ENCODE measurements around the gene TRIM31.
"Not testable (repeated sequence)": the region's sequence is repeated elsewhere in the genome, so short reads cannot be mapped to it uniquely, and the experiment has no call there.

Gene TRIM31

DNA sequence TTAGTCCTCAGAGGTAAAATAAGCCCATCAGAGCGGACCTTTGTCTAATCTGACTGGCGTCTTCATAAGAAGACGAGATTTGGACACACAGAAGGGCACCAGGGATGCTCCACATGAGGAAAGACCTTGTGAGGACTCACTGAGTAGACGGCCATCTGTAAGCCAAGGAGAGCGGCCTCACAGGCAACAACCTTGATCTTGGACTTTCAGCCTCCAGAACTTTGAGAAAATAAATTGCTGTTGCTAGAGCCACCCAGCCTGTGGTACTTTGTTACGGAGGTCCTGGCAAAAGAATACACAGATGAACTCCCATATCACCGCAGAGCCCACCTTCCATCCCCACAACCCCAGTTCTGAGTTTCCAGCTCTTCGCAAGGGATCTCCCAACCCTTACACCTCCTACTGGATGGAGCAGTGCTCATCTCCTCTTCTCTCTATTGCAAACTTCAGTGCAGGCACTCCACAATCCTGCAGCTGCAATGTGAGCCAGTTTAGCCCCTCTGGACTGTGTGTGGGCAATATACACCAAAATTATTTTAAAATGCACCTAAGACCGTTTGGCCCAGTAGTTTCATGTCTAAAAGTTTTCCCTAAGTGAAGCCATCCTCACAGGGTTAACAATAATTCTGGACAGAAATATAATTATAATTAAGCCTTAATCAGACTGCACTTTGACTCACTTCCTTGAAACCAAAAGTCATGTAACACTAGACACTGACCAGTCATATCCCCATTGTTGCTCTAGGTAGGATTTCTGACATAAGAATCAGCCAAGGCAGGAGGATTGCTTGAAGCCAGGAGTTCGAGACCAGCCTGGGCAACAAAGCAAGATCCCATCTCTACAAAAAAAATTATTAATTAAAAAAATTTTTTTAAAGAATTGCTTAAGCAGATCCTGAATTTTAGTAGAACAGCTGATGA lies 8.8 kb upstream of the TRIM31 start:
- TF ChIP-seq JUND (IDR thresholded peaks at IDR 0.05; ENCODE audit: low read depth) = no peak
- DNase-seq (ENCODE audit: low read depth in 1 of 2, low spot score in 1 of 2) = no peak
- in situ Hi-C loops (cut with HindIII; ENCODE audit: low pct_unique_long_range_greater_than_20kb, low sequenced_read_pairs) = no loop called here

DNA sequence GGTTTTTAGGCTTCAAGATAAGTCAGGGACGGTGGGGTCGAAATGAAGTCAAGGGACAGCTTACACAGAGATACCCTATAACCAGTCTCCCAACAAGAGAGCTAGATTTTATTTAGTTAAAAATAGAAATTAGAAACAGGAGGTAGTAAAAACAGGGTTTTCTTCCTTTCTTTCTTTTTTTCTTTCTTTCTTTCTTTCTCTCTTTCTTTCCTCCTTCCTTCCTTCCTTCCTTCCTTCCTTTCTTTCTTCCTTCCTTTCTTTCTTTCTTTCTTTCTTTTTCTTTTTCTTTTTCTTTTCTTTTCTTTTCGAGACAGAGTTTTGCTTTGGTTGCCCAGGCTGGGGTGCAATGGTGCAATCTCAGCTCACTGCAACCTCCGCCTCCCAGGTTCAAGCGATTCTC lies 5.8 kb upstream of the TRIM31 start:
- DNase-seq (ENCODE audit: low read depth in 1 of 2, low spot score in 1 of 2); in situ Hi-C loops (cut with HindIII; ENCODE audit: low pct_unique_long_range_greater_than_20kb, low sequenced_read_pairs): not testable (repeated sequence)

DNA sequence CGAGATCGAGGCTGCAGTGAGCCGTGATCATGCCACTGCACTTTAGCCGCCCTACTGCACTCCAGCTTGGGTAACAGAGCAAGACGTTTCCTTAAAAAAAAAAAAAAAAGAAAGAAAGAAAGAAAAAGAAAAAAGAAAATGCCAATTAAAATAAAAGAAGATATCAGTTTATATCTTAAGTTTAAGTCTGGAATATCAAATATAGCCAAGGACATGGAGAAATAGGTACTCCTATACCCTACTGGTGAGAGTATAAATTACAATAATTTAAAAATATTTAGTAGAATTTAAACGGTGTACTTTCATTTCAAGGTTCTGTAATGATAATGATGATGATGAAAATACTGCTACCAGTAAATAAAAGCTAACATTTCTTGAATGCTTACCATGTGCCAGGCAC lies 3.8 kb upstream of the TRIM31 start:
- TF ChIP-seq JUND (IDR thresholded peaks at IDR 0.05; ENCODE audit: low read depth) = no peak
- no peak for DNase-seq (ENCODE audit: low read depth in 1 of 2, low spot score in 1 of 2)
- in situ Hi-C loops (cut with HindIII; ENCODE audit: low pct_unique_long_range_greater_than_20kb, low sequenced_read_pairs) = no loop called here

DNA sequence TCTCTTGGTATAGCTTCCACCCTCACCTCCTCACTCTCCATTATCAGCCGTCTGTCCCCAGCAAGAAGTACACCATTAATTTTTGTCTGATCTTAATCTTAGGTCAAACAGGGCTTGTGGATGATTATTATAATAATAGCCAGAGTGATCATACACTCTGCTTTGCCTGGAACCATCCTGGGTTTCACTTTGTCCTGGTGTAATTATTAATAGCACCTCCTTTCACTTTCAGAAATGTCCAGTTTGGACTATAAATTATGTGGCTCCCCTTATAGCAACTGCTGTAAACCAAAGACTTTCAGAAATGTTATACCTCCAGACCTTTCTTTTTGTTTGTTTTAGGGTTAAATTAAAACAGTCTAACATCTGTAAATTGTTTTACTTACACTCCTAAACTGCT lies 951 bp upstream of the TRIM31 start:
- DNase-seq (ENCODE audit: low read depth in 1 of 2, low spot score in 1 of 2) = no peak
- in situ Hi-C loops (cut with HindIII; ENCODE audit: low pct_unique_long_range_greater_than_20kb, low sequenced_read_pairs) = no loop called here
- TF ChIP-seq JUND (IDR thresholded peaks at IDR 0.05; ENCODE audit: low read depth) = no peak

DNA sequence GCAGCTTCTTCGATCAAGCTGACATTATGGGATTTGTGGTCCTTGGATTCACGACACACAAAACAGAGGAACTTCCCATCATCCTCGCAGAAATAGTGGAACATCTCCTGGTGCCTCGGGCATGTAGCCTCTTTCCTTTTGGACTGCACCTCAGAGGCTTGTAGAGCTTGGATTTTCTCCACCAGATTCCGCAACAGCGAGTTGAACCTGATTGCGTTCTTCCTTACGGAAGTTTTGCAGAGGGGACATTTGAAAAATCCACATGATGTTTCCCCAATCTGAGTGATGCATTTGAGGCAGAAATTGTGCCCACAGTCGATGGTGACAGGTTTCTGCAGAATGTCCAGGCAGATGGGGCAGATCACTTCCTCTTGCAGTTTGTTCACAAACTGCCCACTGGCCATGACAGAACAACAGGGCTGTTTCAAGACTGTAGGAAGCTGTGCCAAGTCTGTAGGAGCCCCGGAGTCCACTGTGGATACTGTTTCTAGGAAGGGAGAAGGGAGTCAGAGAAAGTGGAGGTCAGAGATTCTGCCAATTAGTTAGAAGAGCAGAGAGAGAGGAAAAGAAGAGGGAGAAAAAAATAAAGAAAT lies 392 bp downstream of the TRIM31 start:
- TF ChIP-seq JUND (IDR thresholded peaks at IDR 0.05; ENCODE audit: low read depth) = no peak
- DNase-seq (ENCODE audit: low read depth in 1 of 2, low spot score in 1 of 2) = no peak
- in situ Hi-C loops (cut with HindIII; ENCODE audit: low pct_unique_long_range_greater_than_20kb, low sequenced_read_pairs) = no loop called here

DNA sequence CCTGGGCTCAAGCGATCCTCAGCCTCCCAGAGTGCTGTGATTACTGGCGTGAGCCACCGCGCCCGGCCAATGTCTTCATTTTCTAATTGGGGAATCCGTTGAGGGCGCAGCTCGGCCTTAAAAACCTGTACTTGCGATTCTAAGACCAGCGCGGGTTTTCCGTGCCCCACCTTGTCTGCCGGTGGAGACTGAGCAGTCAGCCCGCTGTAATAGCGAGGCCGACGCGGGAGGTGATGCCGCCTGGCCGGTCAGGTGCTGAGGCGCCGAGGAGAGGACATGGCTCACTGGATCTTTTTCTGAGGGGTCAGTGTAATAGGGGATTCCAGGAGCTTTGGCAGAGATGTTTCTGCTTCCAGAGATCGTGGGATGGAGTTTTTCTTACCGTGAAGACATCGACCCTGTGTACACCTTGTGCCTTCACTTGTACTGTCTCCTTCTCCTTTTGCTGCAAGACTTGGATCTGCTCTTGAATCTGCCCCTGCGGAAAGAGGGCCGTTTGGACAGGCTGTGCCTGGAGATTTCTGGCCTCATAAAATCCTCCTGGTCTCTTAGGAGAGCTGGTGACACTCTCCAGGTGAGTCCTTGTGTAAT lies 1.5 kb downstream of the TRIM31 start:
- TF ChIP-seq JUND (IDR thresholded peaks at IDR 0.05; ENCODE audit: low read depth) = no peak
- in situ Hi-C loops (cut with HindIII; ENCODE audit: low pct_unique_long_range_greater_than_20kb, low sequenced_read_pairs) = no loop called here
- no peak for DNase-seq (ENCODE audit: low read depth in 1 of 2, low spot score in 1 of 2)

DNA sequence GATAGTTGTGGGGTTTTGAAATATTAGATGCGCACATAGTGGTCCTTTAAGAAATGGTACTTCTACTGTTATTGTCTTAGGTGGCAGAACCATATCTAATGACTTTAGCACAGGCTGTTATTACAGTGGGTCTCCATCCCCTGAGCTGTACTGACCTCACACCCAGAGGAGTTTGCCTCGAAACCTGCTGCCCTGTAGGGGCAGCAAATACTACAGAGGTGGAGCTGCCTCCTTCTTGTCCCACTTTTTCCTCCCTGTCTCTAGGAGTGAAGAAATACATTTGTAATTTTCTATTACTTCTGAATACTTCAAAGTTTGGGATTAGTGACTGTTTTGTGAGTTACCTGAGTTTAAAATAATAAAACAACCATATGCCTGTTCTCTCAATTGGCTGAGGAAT lies 8.2 kb downstream of the TRIM31 start:
- TF ChIP-seq JUND (IDR thresholded peaks at IDR 0.05; ENCODE audit: low read depth) = no peak
- in situ Hi-C loops (cut with HindIII; ENCODE audit: low pct_unique_long_range_greater_than_20kb, low sequenced_read_pairs) = no loop called here
- no peak for DNase-seq (ENCODE audit: low read depth in 1 of 2, low spot score in 1 of 2)

DNA sequence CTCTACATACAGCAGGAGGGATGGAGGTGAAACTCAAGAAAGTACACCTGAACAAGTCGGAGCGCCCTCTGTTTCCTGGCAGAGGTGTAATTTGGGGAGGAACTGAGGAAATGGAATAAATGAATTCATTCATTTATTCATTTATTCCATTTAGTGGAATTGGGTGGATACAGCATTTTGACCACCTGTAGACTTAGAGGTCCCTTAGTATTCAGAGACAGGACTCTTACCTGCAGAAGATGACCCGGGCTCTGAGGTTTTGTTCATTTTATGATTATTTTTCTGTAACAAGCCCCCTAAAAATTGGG lies 9.1 kb downstream of the TRIM31 start:
- TF ChIP-seq JUND (IDR thresholded peaks at IDR 0.05; ENCODE audit: low read depth) = no peak
- no peak for DNase-seq (ENCODE audit: low read depth in 1 of 2, low spot score in 1 of 2)
- in situ Hi-C loops (cut with HindIII; ENCODE audit: low pct_unique_long_range_greater_than_20kb, low sequenced_read_pairs) = no loop called here

DNA sequence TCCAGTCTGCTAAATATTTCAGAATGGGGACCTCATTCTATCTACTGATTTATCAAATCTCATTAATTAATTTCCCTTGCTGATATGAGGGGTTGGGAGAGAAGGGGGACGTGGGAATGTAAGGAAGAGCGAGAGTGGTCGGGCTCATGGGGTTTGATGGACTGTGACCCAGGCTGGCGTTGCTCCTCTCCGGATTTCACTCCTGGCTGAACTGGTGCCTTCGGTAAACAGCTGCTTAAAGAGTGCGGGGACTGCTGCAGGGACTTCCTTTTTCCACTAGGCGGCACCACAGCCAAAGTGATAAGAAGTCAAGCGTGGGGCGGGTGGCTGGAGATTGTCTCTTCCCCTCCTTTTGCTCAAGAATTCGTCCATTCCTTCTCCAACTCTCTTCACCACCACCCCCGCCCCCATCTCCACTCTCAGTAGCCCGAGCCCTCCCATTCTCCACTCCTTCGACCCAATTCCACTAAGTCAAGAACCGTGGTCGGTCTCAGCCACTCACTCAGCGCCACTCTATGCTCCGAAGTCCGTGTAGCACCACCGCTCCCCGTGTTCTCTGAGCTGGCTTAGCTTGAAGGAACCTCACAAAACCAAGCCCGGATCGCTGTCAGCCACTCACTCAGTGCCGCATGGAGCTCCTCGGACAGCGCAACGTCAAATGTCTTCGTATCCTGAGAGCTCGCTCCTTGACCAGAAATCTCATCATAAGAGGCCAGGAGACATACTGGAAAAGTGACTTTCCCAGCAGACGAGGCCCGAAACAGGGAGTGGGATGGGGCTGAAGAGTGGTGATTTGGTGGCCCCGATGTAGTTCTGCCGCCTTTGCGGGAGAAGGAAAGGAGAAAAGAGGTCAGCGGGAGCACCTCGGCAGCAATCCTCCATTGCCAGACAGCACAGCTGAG lies 9.7 kb downstream of the TRIM31 start:
- in situ Hi-C loops (cut with HindIII; ENCODE audit: low pct_unique_long_range_greater_than_20kb, low sequenced_read_pairs) = no loop called here
- TF ChIP-seq JUND (IDR thresholded peaks at IDR 0.05; ENCODE audit: low read depth) = no peak
- peak; percentile 62 to 91 for DNase-seq (ENCODE audit: low read depth in 1 of 2, low spot score in 1 of 2)

DNA sequence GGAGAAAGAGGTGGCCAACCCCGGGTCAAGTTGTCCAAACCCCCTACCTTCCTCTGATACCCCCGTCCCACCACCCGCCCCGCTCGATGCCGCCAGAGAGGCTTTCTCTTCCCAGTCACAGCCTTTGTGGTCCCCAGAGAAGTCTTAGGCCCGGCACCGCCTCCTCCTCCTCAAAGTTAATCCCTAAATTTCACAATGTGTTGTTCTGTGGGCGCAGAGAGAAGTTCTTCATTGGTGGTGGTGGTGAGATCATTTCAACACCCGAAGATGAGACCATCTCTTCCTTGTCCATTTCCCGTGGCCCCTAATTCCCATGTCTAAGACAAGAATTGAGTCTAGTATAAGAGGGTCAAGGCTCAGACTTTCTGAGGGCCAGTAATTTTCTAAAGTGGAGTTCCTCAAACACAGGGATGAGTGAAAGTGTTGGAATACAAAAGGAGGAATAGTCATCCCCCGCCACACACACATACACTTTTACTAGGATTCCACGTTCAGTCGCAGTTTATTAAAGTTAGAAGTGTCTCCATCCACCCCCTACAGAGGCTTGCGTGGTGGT lies 10.4 kb downstream of the TRIM31 start:
- DNase-seq (ENCODE audit: low read depth in 1 of 2, low spot score in 1 of 2) = no peak
- in situ Hi-C loops (cut with HindIII; ENCODE audit: low pct_unique_long_range_greater_than_20kb, low sequenced_read_pairs) = no loop called here
- no peak for TF ChIP-seq JUND (IDR thresholded peaks at IDR 0.05; ENCODE audit: low read depth)

DNA sequence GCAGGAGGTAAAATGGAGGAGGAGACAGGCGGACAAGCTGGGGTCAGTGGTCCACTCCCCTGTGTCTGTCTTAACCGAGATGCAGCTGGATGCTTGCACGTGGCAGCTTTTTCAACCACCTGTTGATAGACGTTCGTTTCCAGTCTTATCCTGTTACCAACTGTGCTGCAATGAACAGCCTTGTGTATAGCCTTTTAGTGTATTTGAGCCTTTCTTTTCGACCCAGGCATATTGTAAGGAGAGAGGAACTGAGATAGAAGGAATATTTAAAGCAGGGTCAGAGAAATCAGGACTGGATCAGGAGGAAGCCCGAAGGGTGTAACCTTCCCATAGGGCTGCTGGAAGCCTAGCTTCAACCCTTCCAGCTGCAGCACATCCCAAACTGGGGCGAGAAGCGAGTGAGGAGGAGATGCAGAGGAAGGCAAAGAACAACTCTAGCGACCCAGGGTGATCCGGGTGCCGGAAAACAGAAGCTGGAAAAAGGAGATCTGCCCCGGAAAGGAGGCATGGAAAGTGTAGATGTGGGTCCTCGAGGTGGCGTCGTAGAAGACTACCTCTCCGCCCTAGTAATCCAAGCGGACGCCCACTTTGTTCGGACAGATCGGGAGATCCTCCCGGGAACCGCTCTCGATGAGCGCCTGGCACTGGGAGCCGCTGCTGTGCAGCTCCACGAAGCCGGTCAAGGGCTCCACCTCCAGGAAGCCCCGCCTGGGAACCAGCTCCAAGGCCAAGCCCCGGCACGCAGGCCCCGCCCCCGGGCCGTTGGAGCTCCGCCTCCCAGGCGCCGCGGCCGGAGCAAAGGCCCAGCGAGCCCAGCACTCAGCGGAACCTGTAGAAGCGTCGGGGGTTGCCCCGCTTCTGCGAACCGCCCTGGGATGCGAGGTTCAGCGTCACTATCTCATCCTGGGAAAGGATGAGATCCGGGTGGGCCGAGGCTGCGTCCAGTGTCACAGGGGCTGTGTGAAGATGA lies 11.2 kb downstream of the TRIM31 start:
- in situ Hi-C loops (cut with HindIII; ENCODE audit: low pct_unique_long_range_greater_than_20kb, low sequenced_read_pairs) = no loop called here
- TF ChIP-seq JUND (IDR thresholded peaks at IDR 0.05; ENCODE audit: low read depth) = no peak
- peak; percentile 90 to 92 for DNase-seq (ENCODE audit: low read depth in 1 of 2, low spot score in 1 of 2)

Measured in T47D (cell line).